GM12864 (cell line): ENCODE data around the gene TLE4.

ENCODE experiments used
- DNase-seq: peaks from one replicate; pipeline ENCODE4 v3.0.0-alpha.2; 2011; ENCODE audit warnings: low read depth
- H3K4me3 ChIP-seq: 2 replicates; pipeline ENCODE4 v1.5.1; 2011; ENCODE audit warnings: mild to moderate bottlenecking, low read depth, low read length, control low read depth
- CTCF ChIP-seq: IDR thresholded peaks from 2 replicates; pipeline ENCODE4 v1.5.1; 2011; ENCODE audit warnings: low read depth, mild to moderate bottlenecking, moderate library complexity, low read length, control low read depth, inconsistent platforms; ENCODE audit errors: missing control alignments

Gene TLE4

DNA sequence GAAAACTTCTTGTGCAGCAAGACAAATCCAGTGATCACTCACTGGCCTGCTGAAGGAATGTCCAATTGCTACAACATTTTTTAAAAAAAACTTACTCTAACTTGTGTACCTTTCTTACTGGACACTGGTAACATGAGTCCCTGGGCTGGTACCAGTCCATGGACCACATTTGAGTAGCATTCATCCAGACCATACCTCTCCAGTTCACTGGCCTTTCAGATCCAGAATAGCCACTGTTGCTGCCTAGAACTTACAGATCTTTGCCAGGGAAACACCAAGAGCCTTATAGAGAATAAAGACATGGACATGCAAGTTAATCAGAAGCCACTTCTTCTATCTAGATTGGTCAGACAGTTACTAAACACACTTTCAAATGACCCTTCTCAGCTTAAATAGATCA lies 185.3 kb downstream of the TLE4 start:
- no peak for DNase-seq
- no peak overlapping the region for H3K4me3 ChIP-seq
- no peak for TF ChIP-seq CTCF

- no peak for DNase-seq
- no peak overlapping the region for H3K4me3 ChIP-seq
- peak; percentile 30 for TF ChIP-seq CTCF
Observed at GRCh38 chr9:79757881-79758669, 186.3 kb downstream of the TLE4 start.

DNA sequence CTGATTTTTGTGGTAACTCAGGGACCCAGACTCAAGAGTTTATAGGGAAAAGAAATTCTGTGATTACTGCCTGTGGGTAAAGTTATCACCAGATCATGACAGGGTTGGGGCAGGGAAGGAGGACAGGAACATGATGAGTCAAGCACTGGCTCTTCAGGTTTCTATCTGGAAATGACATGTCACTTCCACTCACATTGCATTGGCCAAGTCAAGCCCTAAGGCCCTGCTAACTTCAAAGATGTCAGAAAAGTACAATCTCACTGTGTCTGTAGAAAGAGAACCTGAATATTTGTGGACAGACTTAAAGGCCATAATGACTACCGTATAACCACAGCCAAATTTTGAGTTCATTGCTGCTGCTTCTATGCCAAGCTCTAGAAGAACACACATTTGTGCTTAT lies 187.7 kb downstream of the TLE4 start:
- no peak overlapping the region for H3K4me3 ChIP-seq
- DNase-seq, result no peak
- TF ChIP-seq CTCF, result no peak

DNA sequence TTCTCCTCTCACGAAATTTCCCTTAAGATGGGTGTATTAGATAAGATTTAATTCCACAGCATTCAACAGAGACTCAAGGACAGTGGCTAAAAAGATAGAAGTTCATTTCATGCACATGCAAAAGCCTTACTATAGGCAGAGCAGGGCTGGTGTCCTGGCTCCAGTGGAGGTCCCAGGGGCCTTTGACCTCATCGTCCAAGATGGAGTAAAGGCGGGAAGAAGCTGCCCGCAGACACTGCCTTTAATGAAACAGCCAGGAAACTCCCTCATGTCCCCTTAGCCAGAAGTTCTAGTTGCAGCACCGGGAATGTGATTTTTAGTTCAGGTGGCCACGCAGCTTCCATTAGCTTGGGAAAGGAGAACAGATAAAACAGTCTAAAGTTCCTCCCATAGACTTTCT lies 190.3 kb downstream of the TLE4 start:
- no peak for TF ChIP-seq CTCF
- DNase-seq, result no peak
- no peak overlapping the region for H3K4me3 ChIP-seq

DNA sequence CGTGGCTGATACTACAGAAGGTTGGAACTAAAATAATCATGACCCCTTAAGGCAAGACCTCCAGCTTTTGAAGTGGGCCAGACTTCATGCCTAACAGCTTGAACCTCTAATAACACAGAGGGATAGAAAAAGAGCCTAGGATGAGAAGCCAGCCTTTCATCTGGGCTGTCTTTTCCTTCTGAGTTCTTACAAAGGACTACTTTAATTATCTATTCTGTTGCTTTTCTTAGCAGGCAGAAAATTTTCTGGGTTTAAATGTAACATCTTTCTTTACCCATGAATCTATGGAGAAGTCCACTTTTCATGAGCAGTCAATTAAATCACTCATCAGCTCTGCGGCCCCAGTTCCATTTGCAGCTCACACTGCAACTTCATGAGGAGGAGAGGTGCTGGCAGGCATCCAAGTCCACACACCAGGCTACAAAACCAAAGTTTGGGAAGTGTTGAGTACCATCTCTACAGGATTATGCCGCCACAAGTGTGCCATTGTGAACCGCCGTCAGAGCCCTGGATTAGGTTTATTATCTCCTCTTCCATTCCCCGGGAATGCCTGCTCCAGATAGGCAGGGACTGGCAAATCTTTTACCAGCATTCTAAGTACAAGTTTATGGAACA lies 192.0 kb downstream of the TLE4 start:
- H3K4me3 ChIP-seq, result no peak overlapping the region
- no peak for TF ChIP-seq CTCF
- no peak for DNase-seq

- no peak for DNase-seq
- no peak overlapping the region for H3K4me3 ChIP-seq
- no peak for TF ChIP-seq CTCF
Observed at GRCh38 chr9:79764374-79764773, 192.6 kb downstream of the TLE4 start.

- no peak overlapping the region for H3K4me3 ChIP-seq
- no peak for DNase-seq
- no peak for TF ChIP-seq CTCF
Observed at GRCh38 chr9:79765466-79765865, 193.7 kb downstream of the TLE4 start.
